ELR (cell line): Measurements from ENCODE around the gene KRTAP12-3.
"Not testable (repeated sequence)": the region's sequence is repeated elsewhere in the genome, so short reads cannot be mapped to it uniquely, and the experiment has no call there.

Source experiments
- DNase-seq: peaks from one replicate; pipeline ENCODE4 v3.0.0-alpha.2; 2015; ENCODE audit warnings: low read depth

Gene KRTAP12-3

GRCh38 chr21:44685050-44685449 lies 27.3 kb downstream of the KRTAP12-3 start:
- DNase-seq: not testable (repeated sequence)

GRCh38 chr21:44686000-44686781 lies 28.5 kb downstream of the KRTAP12-3 start:
- no peak for DNase-seq

- DNase-seq: no peak
These were observed 29.3 kb downstream of the KRTAP12-3 start for GRCh38 chr21:44686843-44687561.

- no peak for DNase-seq
These were observed 29.9 kb downstream of the KRTAP12-3 start for GRCh38 chr21:44687671-44688070.

DNA sequence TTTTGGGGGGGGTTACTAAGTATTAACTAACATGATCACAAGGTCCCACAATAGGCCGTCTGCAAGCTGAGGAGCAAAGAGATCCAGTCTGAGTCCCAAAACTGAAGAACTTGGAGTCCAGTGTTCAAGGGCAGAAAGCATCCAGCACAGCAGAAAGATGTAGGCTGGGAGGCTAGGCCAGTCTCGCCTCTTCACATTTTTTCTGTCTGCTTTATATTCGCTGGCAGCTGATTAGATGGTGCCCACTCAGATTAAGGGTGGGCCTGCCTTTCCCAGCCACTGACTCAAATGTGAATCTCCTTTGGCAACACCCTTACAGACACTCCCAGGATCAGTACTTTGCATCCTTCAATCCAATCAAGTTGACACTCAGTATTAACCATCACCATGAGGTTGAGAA lies 32.0 kb downstream of the KRTAP12-3 start:
- DNase-seq: not testable (repeated sequence)

- no peak for DNase-seq
These were observed 34.0 kb downstream of the KRTAP12-3 start for GRCh38 chr21:44691686-44692085.

DNA sequence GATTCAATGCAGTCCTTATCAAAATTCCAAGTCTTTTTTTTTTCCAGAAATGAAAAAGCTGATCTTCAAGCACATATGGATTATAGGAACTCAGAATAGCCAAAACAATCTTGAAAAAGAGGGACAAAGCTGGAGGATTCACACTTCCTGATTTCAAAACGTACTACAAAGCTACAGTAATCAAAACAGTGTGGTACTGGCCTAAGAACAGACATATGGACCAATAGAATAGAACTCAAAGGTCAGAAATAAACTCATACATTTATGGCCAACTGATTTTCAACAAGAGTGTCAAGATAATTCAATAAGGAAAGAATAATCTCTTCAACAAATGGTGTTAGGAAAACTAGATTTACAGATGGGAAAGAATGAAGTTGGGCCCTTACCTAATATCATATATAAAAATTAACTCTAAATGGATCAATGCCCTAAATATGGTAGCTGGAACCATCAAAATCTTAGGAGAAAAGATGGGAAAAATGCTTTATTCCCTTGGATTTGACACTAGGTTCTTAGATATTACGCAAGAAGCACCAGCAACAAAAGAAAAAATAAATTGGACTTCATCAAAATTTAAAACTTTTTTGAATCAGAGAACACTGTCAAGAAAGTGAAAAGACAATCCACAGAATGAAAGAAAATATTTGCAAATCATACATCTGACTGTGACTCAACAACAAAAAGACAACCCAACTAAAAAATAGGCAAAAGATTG lies 35.2 kb downstream of the KRTAP12-3 start:
- DNase-seq: no peak

GRCh38 chr21:44694776-44695175 lies 37.0 kb downstream of the KRTAP12-3 start:
- no peak for DNase-seq

DNA sequence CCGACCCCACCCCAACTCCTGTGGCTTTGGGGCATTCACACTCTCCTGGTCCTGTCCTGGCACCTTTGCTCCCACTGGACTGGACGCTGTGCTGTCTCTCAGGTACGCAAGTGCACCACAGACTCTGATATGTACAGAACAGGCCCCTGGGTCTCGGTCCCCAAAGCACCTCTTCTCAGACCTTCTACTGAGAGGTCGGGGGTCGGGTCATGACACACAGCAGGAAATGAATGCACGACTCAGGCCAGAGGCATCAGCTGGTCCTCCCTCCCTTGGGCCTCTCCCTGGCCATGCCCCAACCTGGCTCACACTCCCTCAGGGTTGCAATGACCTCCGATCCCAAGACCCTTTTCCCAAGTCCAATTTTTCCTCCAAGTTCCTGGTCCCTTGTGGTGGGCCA lies 37.5 kb downstream of the KRTAP12-3 start:
- DNase-seq: no peak

- DNase-seq: no peak
These were observed 37.9 kb downstream of the KRTAP12-3 start for GRCh38 chr21:44695641-44696040.

- DNase-seq: no peak
These were observed 38.8 kb downstream of the KRTAP12-3 start for GRCh38 chr21:44696572-44696971.

DNA sequence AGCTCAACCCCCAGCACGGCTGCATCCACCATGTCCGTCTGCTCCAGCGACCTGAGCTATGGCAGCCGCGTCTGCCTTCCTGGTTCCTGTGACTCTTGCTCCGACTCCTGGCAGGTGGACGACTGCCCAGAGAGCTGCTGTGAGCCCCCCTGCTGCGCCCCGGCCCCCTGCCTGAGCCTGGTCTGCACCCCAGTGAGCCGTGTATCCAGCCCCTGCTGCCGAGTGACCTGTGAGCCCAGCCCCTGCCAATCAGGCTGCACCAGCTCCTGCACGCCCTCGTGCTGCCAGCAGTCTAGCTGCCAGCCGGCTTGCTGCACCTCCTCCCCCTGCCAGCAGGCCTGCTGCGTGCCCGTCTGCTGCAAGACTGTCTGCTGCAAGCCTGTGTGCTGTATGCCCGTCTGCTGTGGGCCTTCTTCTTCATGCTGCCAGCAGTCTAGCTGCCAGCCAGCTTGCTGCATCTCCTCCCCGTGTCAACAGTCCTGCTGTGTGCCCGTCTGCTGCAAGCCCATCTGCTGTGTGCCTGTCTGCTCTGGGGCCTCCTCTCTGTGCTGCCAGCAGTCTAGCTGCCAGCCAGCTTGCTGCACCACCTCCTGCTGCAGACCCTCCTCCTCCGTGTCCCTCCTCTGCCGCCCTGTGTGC lies 39.6 kb downstream of the KRTAP12-3 start, which contains the start of gene KRTAP10-12:
Gene KRTAP10-12, plus strand, starts transcription at position 1 of the 639 bp plus-strand sequence. Its CDS starts 30 bp downstream, at position 31.
- not testable (repeated sequence) for DNase-seq

DNA sequence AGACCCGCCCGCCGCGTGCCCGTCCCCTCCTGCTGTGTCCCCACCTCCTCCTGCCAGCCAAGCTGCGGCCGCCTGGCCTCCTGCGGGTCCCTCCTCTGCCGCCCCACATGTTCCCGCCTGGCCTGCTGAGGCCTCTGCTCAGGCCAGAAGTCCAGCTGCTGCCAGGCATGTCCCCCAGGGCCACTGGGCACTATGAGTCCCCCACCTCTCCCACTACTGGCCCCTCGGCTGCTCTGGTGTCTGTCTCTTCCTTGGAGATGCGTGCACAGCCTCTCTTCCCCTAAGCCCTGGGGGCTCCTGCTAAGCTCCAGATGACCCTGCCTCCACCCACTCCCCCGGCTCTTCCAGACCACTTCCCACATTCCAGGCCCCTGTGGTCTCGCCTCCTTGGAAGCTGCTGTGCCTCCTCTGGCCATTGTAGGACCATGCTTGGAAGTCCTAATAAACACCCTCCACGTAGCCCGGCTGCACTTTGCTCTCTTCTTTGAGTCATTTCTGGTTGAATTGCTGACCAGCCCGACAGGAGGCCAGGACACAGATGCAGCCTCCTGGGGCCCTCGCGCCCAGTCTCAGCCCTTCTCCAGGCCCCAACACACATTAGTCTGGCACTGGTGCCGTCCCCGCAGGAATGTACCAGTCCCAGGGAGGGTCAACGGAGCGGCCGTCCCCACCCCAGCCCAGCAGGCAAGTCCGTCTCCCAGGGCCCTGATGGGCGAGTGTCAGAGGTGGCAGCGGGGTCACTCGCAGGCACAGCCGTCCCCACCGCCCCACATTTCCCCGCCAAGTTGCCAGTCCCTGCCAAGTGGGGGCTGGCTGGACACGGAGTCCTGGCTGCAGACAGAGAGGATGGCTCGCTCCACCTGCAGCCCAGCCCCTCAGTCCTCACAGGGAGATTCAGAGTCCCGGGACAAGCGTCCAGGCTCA lies 40.3 kb downstream of the KRTAP12-3 start:
- DNase-seq: no peak

DNA sequence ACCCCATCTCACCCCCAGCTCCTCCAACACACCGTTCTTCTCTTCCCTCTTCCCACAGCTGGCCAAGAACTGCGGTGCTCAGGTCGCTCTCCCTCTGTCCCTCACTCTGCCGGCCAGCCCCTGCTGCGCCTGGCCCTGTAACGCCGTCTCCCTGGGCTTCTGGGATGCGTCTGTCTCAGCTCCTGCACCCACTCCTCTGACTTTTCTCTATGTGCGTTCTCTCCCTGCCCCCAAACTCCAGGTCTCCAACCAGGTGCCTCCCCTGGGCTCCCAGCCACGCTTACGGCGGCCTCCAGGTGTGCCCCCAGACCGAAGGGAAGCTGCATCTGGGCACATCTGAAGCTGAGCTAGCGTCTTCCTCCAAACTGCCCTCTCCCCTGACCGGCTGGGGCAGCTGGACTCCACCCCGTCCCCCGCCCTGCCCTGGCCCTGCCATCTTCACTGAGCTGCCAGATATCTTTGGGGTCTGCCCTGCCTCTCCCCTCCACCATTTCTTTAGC lies 41.8 kb downstream of the KRTAP12-3 start:
- no peak for DNase-seq

- DNase-seq: no peak
These were observed 42.6 kb downstream of the KRTAP12-3 start for GRCh38 chr21:44700101-44701022.

GRCh38 chr21:44701023-44701400 lies 43.3 kb downstream of the KRTAP12-3 start:
- DNase-seq: no peak

- no peak for DNase-seq
These were observed 43.8 kb downstream of the KRTAP12-3 start for GRCh38 chr21:44701541-44701940.

DNA sequence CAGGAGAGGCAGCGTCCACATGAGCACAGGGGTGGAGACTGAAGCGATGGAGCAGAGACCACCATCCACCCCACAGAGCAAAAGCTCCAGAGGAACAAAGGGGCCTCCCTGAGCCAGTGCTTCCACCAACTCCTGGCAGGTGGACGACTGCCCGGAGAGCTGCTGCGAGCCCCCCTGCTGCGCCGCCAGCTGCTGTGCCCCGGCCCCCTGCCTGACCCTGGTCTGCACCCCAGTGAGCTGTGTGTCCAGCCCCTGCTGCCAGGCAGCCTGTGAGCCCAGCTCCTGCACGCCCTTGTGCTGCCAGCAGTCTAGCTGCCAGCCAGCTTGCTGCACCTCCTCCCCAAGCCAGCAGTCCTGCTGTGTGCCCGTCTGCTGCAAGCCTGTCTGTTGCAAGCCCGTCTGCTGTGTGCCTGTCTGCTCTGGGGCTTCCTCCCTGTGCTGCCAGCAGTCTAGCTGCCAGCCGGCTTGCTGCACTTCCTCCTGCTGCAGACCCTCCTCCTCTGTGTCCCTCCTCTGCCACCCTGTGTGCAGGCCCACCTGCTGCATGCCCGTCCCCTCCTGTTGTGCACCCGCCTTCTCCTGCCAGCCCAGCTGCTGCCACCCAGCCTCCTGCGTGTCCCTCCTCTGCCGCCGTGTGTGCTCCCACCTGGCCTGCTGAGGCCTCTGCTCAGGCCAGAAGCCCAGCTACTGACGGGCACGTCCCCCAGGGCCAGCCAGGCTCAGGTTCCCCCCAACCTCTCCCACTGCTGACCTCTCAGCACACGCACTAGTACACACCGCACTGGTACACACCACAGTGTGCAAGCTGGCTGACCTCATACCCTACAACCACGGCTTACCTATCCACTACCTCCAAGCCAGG lies 44.6 kb downstream of the KRTAP12-3 start:
- no peak for DNase-seq
